HCT116 (cell line): ENCODE measurements around the gene CNTNAP2. TPM values are rescaled to one million over a fixed set of nuclear protein-coding genes. Genes with fewer than 3 reads are reported as not detected.

ENCODE experiments used
- ATAC-seq: fragments of 200-7000 bp; cut with Tn5 transposase; 2 replicates; pipeline ENCODE4 v1.9.1; 2020; ENCODE audit warnings: mild to moderate bottlenecking, moderate library complexity
- BruUV-seq: library from RNA; stranded (reverse); fragments of 400-500 nt; replicated peaks from 2 replicates; lab custom pipeline; 2021; lab: Mats Ljungman, UMichigan
- CTCF ChIA-PET: fragments of 300-600 bp; sonication (Branson Sonifier 250); formaldehyde crosslinking; loops from one replicate; lab custom pipeline; 2021; ENCODE audit warnings: antibody characterized with exemption; lab: Charles Lee
- POLR2A ChIA-PET: fragments of 300-600, 350-600 bp; sonication (Branson Sonifier 250); formaldehyde crosslinking; loops from one replicate; lab custom pipeline; 2021; ENCODE audit warnings: antibody characterized with exemption; lab: Charles Lee
- RAD21 ChIA-PET, 2 experiments: fragments of 300-600 bp; sonication (Branson Sonifier 250); formaldehyde crosslinking; loops; one replicate each; lab custom pipeline; 2023; ENCODE audit warnings: low total read pairs in 2 of 2; ENCODE audit not compliant: uncharacterized antibody in 2 of 2, unreplicated experiment in 2 of 2, low non-redundant PET in 1 of 2; lab: Charles Lee
- DNase-seq: peaks from one replicate; pipeline ENCODE4 v3.0.0-alpha.2; 2010; ENCODE audit warnings: low read depth, low spot score
- H2AFZ ChIP-seq: fragments of 200-600 bp; shearing (Covaris generic), sonication (generic); 2 replicates; pipeline ENCODE4 v1.6.1; 2017; ENCODE audit warnings: low read depth, mixed run types, mixed read lengths, antibody characterized with exemption, low read length; ENCODE audit not compliant: poor library complexity, severe bottlenecking
- H3K27ac ChIP-seq: 2 replicates; pipeline ENCODE4 v1.5.1; 2012; ENCODE audit warnings: low read depth, low read length
- H3K27me3 ChIP-seq: fragments of 200-600 bp; sonication (generic); 2 replicates; pipeline ENCODE4 v1.6.1; 2016; ENCODE audit warnings: mixed run types, low read length, mixed read lengths; ENCODE audit not compliant: insufficient read depth
- H3K36me3 ChIP-seq, 2 experiments: fragments of 200-500 bp in 1 of 2; fragments of 200-600 bp in 1 of 2; sonication (Bioruptor generic) in 1 of 2; sonication (generic) in 1 of 2; 2 replicates each; pipeline versions ENCODE4 v1.5.1 to v1.6.1; 2014 to 2016; ENCODE audit warnings: low read length in 2 of 2, inconsistent platforms in 1 of 2, mixed read lengths in 1 of 2, mixed run types in 1 of 2; ENCODE audit not compliant: insufficient read depth in 2 of 2, control insufficient read depth in 1 of 2
- H3K4me1 ChIP-seq, 2 experiments: fragments of 200-600 bp in 1 of 2; sonication (generic) in 1 of 2; 2 replicates each; pipeline versions ENCODE4 v1.5.1 to v1.6.1; 2012 to 2017; ENCODE audit warnings: low read length in 2 of 2, inconsistent platforms in 1 of 2, mild to moderate bottlenecking in 1 of 2, mixed read lengths in 1 of 2, mixed run types in 1 of 2, moderate library complexity in 1 of 2; ENCODE audit not compliant: insufficient read depth in 2 of 2, control insufficient read depth in 1 of 2
- H3K4me2 ChIP-seq: fragments of 200-600 bp; sonication (generic); 2 replicates; pipeline ENCODE4 v1.6.1; 2017; ENCODE audit warnings: mixed run types, low read length, mixed read lengths
- H3K4me3 ChIP-seq, 2 experiments: fragments of 200-600 bp in 1 of 2; sonication (generic) in 1 of 2; replicated peaks in 1 of 2; 2 replicates each; pipeline ENCODE4 v1.5.1; 2011 to 2016; ENCODE audit warnings: low read length in 2 of 2, control low read depth in 1 of 2, low read depth in 1 of 2, mild to moderate bottlenecking in 1 of 2, mixed read lengths in 1 of 2, mixed run types in 1 of 2
- H3K79me2 ChIP-seq: fragments of 200-600 bp; sonication (generic); 2 replicates; pipeline ENCODE4 v1.6.1; 2017; ENCODE audit warnings: mild to moderate bottlenecking, mixed run types, low read length, moderate library complexity, mixed read lengths; ENCODE audit not compliant: insufficient read depth
- H3K9ac ChIP-seq: fragments of 200-600 bp; sonication (generic); 2 replicates; pipeline ENCODE4 v1.6.1; 2016; ENCODE audit warnings: low read length, mixed read lengths
- H3K9me2 ChIP-seq: fragments of 200-600 bp; sonication (generic), shearing (Covaris generic); 2 replicates; pipeline ENCODE4 v1.6.1; 2017; ENCODE audit warnings: mixed run types, mild to moderate bottlenecking, moderate library complexity; ENCODE audit not compliant: insufficient read depth
- H3K9me3 ChIP-seq, 2 experiments: fragments of 200-500 bp in 1 of 2; fragments of 200-600 bp in 1 of 2; sonication (Bioruptor generic) in 1 of 2; sonication (generic) in 1 of 2; 2 replicates each; pipeline ENCODE4 v1.6.1; 2014 to 2017; ENCODE audit warnings: low read length in 2 of 2, mixed read lengths in 2 of 2, inconsistent platforms in 1 of 2, low read depth in 1 of 2, mild to moderate bottlenecking in 1 of 2, mixed run types in 1 of 2, moderate library complexity in 1 of 2; ENCODE audit not compliant: control insufficient read depth in 1 of 2, insufficient read depth in 1 of 2
- H4K20me1 ChIP-seq: fragments of 200-600 bp; sonication (generic), shearing (Covaris generic); 2 replicates; pipeline ENCODE4 v1.6.1; 2017; ENCODE audit warnings: mixed run types, mild to moderate bottlenecking, moderate library complexity; ENCODE audit not compliant: insufficient read depth
- CBX3 ChIP-seq: IDR thresholded peaks from 2 replicates; pipeline ENCODE4 v1.6.1; 2012; ENCODE audit warnings: low read depth
- CEBPB ChIP-seq: IDR thresholded peaks from 2 replicates; pipeline ENCODE4 v1.6.1; 2012; ENCODE audit warnings: low read depth
- EGR1 ChIP-seq: IDR thresholded peaks from 2 replicates; pipeline ENCODE4 v1.6.1; 2012; ENCODE audit warnings: low read depth
- ELF1 ChIP-seq: IDR thresholded peaks from 2 replicates; pipeline ENCODE4 v1.6.1; 2012; ENCODE audit warnings: low read depth, borderline replicate concordance
- EZH2 ChIP-seq: fragments of 200-600 bp; sonication (generic); IDR thresholded peaks from 2 replicates; pipeline ENCODE4 v1.6.1; 2017; ENCODE audit warnings: antibody characterized with exemption, mixed run types
- EZH2phosphoT487 ChIP-seq: fragments of 200-600 bp; IDR thresholded peaks from 2 replicates; pipeline ENCODE4 v1.6.1; 2018; ENCODE audit warnings: antibody characterized with exemption, borderline replicate concordance
- FOSL1 ChIP-seq: IDR thresholded peaks from 2 replicates; pipeline ENCODE4 v1.6.1; 2012; ENCODE audit warnings: low read depth
- MAX ChIP-seq: IDR thresholded peaks from 2 replicates; pipeline ENCODE4 v1.6.1; 2012
- POLR2AphosphoS5 ChIP-seq: IDR thresholded peaks from 2 replicates; pipeline ENCODE4 v1.6.1; 2011; ENCODE audit warnings: mild to moderate bottlenecking, low read depth, low read length, moderate library complexity
- RAD21 ChIP-seq: IDR thresholded peaks from 2 replicates; pipeline ENCODE4 v1.6.1; 2012; ENCODE audit warnings: low read depth, mild to moderate bottlenecking
- REST ChIP-seq: IDR thresholded peaks from 2 replicates; pipeline ENCODE4 v1.6.1; 2012; ENCODE audit warnings: low read depth
- SIN3A ChIP-seq: IDR thresholded peaks from 2 replicates; pipeline ENCODE4 v1.6.1; 2012; ENCODE audit warnings: low read depth
- SP1 ChIP-seq: IDR thresholded peaks from 2 replicates; pipeline ENCODE4 v1.6.1; 2012; ENCODE audit warnings: low read depth
- SRF ChIP-seq: IDR thresholded peaks from 2 replicates; pipeline ENCODE4 v1.6.1; 2012; ENCODE audit warnings: low read depth
- TCF7L2 ChIP-seq: IDR thresholded peaks from 2 replicates; pipeline ENCODE4 v1.7.0; 2011; ENCODE audit warnings: borderline replicate concordance, inconsistent platforms; ENCODE audit not compliant: insufficient read depth, insufficient read length; ENCODE audit errors: extremely low read depth
- ZFX ChIP-seq: fragments of 450-650 bp; IDR thresholded peaks from 2 replicates; pipeline ENCODE4 v1.6.1; 2017
- ZNF274 ChIP-seq: fragments of 200-500 bp; sonication (Bioruptor generic); IDR thresholded peaks from 2 replicates; pipeline ENCODE4 v1.6.1; 2014; ENCODE audit warnings: mild to moderate bottlenecking, low read depth, low read length, inconsistent platforms
- intact Hi-C: fragments of 100-400 bp; cut with micrococcal nuclease; formaldehyde crosslinking; loops from 2 replicates; pipeline ENCODE4 v1.10.0; 2022
- total RNA-seq: library from RNA; stranded (reverse); gene quantifications from one replicate; pipeline ENCODE4 v1.2.1, GENCODE V29; 2021; ENCODE audit not compliant: unreplicated experiment
- TF ChIP-seq, protein P1 (sequence below): IDR thresholded peaks from 2 replicates; pipeline ENCODE4 v1.6.1; 2011; ENCODE audit warnings: mild to moderate bottlenecking, low read length, moderate library complexity; ENCODE audit not compliant: insufficient replicate concordance; ENCODE audit errors: extremely low read depth
- TF ChIP-seq, protein P2 (sequence below): IDR thresholded peaks from 2 replicates; pipeline ENCODE4 v1.6.1; 2012
- TF ChIP-seq, protein P3 (sequence below), 3 experiments: fragments of 200-600 bp in 1 of 3; sonication (generic) in 1 of 3; IDR thresholded peaks in 2 of 3; conservative IDR thresholded peaks in 1 of 3; 2 replicates each; pipeline ENCODE4 v1.5.1; 2012 to 2017; ENCODE audit warnings: low read depth in 2 of 3, low read length in 2 of 3, antibody characterized with exemption in 1 of 3, borderline replicate concordance in 1 of 3, control low read depth in 1 of 3, mild to moderate bottlenecking in 1 of 3, mixed read lengths in 1 of 3, mixed run types in 1 of 3, moderate library complexity in 1 of 3; ENCODE audit not compliant: insufficient read depth in 1 of 3

Gene CNTNAP2
- total RNA-seq, 1 experiment from 2014 or later: 0.37 TPM

DNA sequence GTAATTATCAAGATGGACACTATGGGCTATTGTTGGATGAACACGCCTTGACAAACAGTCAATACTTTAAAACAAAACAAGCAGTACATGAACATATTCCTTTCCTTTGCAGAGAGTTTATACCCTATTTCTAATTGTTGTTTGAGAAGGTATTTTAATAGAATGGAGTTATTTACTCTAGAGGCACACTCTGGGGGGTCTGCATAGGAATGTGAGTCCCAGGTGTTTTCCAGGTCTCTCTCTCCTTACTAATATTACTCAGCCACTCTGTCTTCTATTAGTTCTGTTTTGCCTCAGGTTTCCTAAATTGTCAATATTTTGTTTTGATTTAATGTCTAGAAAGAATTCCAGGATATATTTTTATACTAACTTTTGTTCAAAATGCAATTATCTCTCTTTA is 1091.4 kb downstream of the CNTNAP2 start:
- POLR2A ChIA-PET: no interaction called here
- Histone ChIP-seq H3K36me3 (no peaks in the 10 kb centered on the region), H4K20me1 (no peaks in the 10 kb centered on the region), H3K9me3 (peaks cover 0 to 21% of the 10 kb centered on the region in 2 experiments; a peak in 2 of 4 replicates), H3K4me1 (no peaks in the 10 kb centered on the region), H3K27ac (no peak overlapping the region), H3K4me2 (no peak overlapping the region), H2AFZ (no peak overlapping the region), H3K4me3 (no peak overlapping the region), H3K9ac (no peak overlapping the region), H3K79me2 (no peaks in the 10 kb centered on the region), H3K9me2 (no peaks in the 10 kb centered on the region), H3K27me3 (no peaks in the 10 kb centered on the region)
- BruUV-seq: no TSS peak
- intact Hi-C loops: no loop called here
- TF ChIP-seq EZH2: no peak
- no peak for TF ChIP-seq SRF
- no peak for TF ChIP-seq FOSL1
- TF ChIP-seq REST: no peak
- no peak for TF ChIP-seq ZNF274
- no peak for TF ChIP-seq RAD21
- no peak for TF ChIP-seq SP1
- no peak for TF ChIP-seq SIN3A
- TF ChIP-seq MAX: no peak
- no peak for TF ChIP-seq CBX3
- TF ChIP-seq ZFX: no peak
- TF ChIP-seq EGR1: no peak
- TF ChIP-seq, protein P1, sequence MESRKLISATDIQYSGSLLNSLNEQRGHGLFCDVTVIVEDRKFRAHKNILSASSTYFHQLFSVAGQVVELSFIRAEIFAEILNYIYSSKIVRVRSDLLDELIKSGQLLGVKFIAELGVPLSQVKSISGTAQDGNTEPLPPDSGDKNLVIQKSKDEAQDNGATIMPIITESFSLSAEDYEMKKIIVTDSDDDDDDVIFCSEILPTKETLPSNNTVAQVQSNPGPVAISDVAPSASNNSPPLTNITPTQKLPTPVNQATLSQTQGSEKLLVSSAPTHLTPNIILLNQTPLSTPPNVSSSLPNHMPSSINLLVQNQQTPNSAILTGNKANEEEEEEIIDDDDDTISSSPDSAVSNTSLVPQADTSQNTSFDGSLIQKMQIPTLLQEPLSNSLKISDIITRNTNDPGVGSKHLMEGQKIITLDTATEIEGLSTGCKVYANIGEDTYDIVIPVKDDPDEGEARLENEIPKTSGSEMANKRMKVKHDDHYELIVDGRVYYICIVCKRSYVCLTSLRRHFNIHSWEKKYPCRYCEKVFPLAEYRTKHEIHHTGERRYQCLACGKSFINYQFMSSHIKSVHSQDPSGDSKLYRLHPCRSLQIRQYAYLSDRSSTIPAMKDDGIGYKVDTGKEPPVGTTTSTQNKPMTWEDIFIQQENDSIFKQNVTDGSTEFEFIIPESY: no peak
- TF ChIP-seq, protein P2, sequence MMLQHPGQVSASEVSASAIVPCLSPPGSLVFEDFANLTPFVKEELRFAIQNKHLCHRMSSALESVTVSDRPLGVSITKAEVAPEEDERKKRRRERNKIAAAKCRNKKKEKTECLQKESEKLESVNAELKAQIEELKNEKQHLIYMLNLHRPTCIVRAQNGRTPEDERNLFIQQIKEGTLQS: no peak
- TF ChIP-seq, protein P3, sequence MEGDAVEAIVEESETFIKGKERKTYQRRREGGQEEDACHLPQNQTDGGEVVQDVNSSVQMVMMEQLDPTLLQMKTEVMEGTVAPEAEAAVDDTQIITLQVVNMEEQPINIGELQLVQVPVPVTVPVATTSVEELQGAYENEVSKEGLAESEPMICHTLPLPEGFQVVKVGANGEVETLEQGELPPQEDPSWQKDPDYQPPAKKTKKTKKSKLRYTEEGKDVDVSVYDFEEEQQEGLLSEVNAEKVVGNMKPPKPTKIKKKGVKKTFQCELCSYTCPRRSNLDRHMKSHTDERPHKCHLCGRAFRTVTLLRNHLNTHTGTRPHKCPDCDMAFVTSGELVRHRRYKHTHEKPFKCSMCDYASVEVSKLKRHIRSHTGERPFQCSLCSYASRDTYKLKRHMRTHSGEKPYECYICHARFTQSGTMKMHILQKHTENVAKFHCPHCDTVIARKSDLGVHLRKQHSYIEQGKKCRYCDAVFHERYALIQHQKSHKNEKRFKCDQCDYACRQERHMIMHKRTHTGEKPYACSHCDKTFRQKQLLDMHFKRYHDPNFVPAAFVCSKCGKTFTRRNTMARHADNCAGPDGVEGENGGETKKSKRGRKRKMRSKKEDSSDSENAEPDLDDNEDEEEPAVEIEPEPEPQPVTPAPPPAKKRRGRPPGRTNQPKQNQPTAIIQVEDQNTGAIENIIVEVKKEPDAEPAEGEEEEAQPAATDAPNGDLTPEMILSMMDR (IDR thresholded peaks at IDR 0.05 in 2 of 3, conservative IDR thresholded peaks at IDR 0.05 in 1 of 3; ENCODE audit: borderline replicate concordance in 1 of 3, insufficient read depth in 1 of 3, low read depth in 2 of 3, low read length in 2 of 3): no peak
- TF ChIP-seq TCF7L2: no peak
- no peak for TF ChIP-seq CEBPB
- no peak for TF ChIP-seq ELF1
- no peak for TF ChIP-seq EZH2phosphoT487
- no peak for TF ChIP-seq POLR2AphosphoS5
- ATAC-seq (no peak), DNase-seq (no peak)
- RAD21 ChIA-PET: no interaction called here
- CTCF ChIA-PET: no interaction called here
